ENCODE results near the gene HUWE1. TPM values are rescaled to one million over a fixed set of nuclear protein-coding genes. Genes with fewer than 3 reads are reported as not detected.
A peak's percentile ranks its signal among the peaks of the same experiment; 100 is the strongest.

Gene HUWE1
- total RNA-seq, result 100 to 1,000 TPM in 1 of 4 donors, 10 to 100 TPM in 3; 65.1 to 104 (median 84.7) TPM

- no peaks in the 10 kb centered on the region for H3K36me3 ChIP-seq
- H3K27me3 ChIP-seq, result no peaks in the 10 kb centered on the region
- H3K9me3 ChIP-seq, result no peaks in the 10 kb centered on the region
- in situ Hi-C loops (cut with MboI; ENCODE audit: low pct_ligation_motif_present in 1 of 4, low pct_unique_long_range_greater_than_20kb in 1 of 4, low sequenced_read_pairs in 3 of 4), result no loop called here
- peak within 1 kb of the TSS; percentile 22 to 85 (median 64) for H3K4me3 ChIP-seq
- TF ChIP-seq POLR2AphosphoS5 (IDR thresholded peaks at IDR 0.05), result peak; percentile 12 to 62 (median 29)
- peak; percentile 44 for TF ChIP-seq POLR2A (IDR thresholded peaks at IDR 0.05)
- TF ChIP-seq CTCF (IDR thresholded peaks at IDR 0.05), result no peak
- H3K4me1 ChIP-seq, result peaks cover 0 to 23% (median 11%) of the 10 kb centered on the region in 4 donors
- H3K27ac ChIP-seq, result peak within 1 kb of the TSS; percentile 89 to 95 (median 90)
- WGBS, 2 donors (ENCODE audit: low coverage in 1 of 2), result 52% methylated on average over 45 of the region's 61 CpGs; no CpG with 5 or more reads in 1 of the 2 donors
- DNase-seq, result peak; percentile 84
- intact Hi-C loops (cut with DNase I; ENCODE audit: low total_unique reads), result no loop called here
Measured at GRCh38 chrX:53686151-53686885, at the start of gene HUWE1. Gene HUWE1, minus strand, starts transcription at chrX:53686719. Its CDS starts 32,612 bp downstream, at chrX:53654107.

- H3K27ac ChIP-seq, result no peak overlapping the region
- intact Hi-C loops (cut with DNase I; ENCODE audit: low total_unique reads), result no loop called here
- in situ Hi-C loops (cut with MboI; ENCODE audit: low pct_ligation_motif_present in 1 of 4, low pct_unique_long_range_greater_than_20kb in 1 of 4, low sequenced_read_pairs in 3 of 4), result no loop called here
- 64 to 80% methylated on average over 1 to 2 of the region's 2 CpGs for WGBS, 2 donors (ENCODE audit: low coverage in 1 of 2)
- no peaks in the 10 kb centered on the region for H3K4me1 ChIP-seq
- H3K36me3 ChIP-seq, result no peaks in the 10 kb centered on the region
- H3K27me3 ChIP-seq, result no peaks in the 10 kb centered on the region
- H3K4me3 ChIP-seq, result no peak overlapping the region
- DNase-seq, result no peak
- no peaks in the 10 kb centered on the region for H3K9me3 ChIP-seq
- no peak for TF ChIP-seq CTCF (IDR thresholded peaks at IDR 0.05)
- no peak for TF ChIP-seq EP300 (IDR thresholded peaks at IDR 0.05; ENCODE audit: low read depth)
- TF ChIP-seq POLR2AphosphoS5 (IDR thresholded peaks at IDR 0.05), result no peak
- no peak for TF ChIP-seq POLR2A (IDR thresholded peaks at IDR 0.05)
Measured at GRCh38 chrX:53732797-53733196, 46.3 kb upstream of the HUWE1 start.

GRCh38 chrX:53729751-53730150 is 43.2 kb upstream of the HUWE1 start:
- intact Hi-C loops (cut with DNase I; ENCODE audit: low total_unique reads) (no loop called here), in situ Hi-C loops (cut with MboI; ENCODE audit: low pct_ligation_motif_present in 1 of 4, low pct_unique_long_range_greater_than_20kb in 1 of 4, low sequenced_read_pairs in 3 of 4) (no loop called here)
- no peak overlapping the region for H3K27ac ChIP-seq
- WGBS, 2 donors (ENCODE audit: low coverage in 1 of 2), result 0% methylated on average over 1 of the region's 1 CpG; no CpG with 5 or more reads in 1 of the 2 donors
- no peak for DNase-seq
- H3K4me3 ChIP-seq, result no peak overlapping the region
- no peaks in the 10 kb centered on the region for H3K9me3 ChIP-seq
- H3K36me3 ChIP-seq, result no peaks in the 10 kb centered on the region
- H3K27me3 ChIP-seq, result no peaks in the 10 kb centered on the region
- TF ChIP-seq POLR2AphosphoS5 (IDR thresholded peaks at IDR 0.05) (no peak), CTCF (IDR thresholded peaks at IDR 0.05) (no peak), POLR2A (IDR thresholded peaks at IDR 0.05) (no peak), EP300 (IDR thresholded peaks at IDR 0.05; ENCODE audit: low read depth) (no peak)
- no peaks in the 10 kb centered on the region for H3K4me1 ChIP-seq

- intact Hi-C loops (cut with DNase I; ENCODE audit: low total_unique reads) (no loop called here), in situ Hi-C loops (cut with MboI; ENCODE audit: low pct_ligation_motif_present in 1 of 4, low pct_unique_long_range_greater_than_20kb in 1 of 4, low sequenced_read_pairs in 3 of 4) (no loop called here)
- no peaks in the 10 kb centered on the region for H3K9me3 ChIP-seq
Measured at GRCh38 chrX:53728506-53728905, 42.0 kb upstream of the HUWE1 start.

More at GRCh38 chrX:53728506-53728905, 42.0 kb upstream of the HUWE1 start:
- H3K36me3 ChIP-seq, result no peaks in the 10 kb centered on the region
- no peaks in the 10 kb centered on the region for H3K4me1 ChIP-seq
- H3K4me3 ChIP-seq, result no peak overlapping the region
- TF ChIP-seq EP300 (IDR thresholded peaks at IDR 0.05; ENCODE audit: low read depth) (no peak), POLR2A (IDR thresholded peaks at IDR 0.05) (no peak), CTCF (IDR thresholded peaks at IDR 0.05) (no peak), POLR2AphosphoS5 (IDR thresholded peaks at IDR 0.05) (no peak)
- no peak overlapping the region for H3K27ac ChIP-seq
- H3K27me3 ChIP-seq, result no peaks in the 10 kb centered on the region
- no peak for DNase-seq
- WGBS, 2 donors (ENCODE audit: low coverage in 1 of 2), result 61 to 100% methylated on average over 2 of the region's 2 CpGs

Measured in transverse colon (tissue), 4 donors.